Thoracic aorta (tissue), 2 donors: ENCODE data around the gene PAEP. TPM values are rescaled to one million over a fixed set of nuclear protein-coding genes. Genes with fewer than 3 reads are reported as not detected.

Experiments
- ATAC-seq: fragments of 150-250 bp; one replicate; pipeline ENCODE4 v1.8.0; 2017; ENCODE audit warnings: low read depth; ENCODE audit not compliant: insufficient number of reproducible peaks, low FRiP score
- DNase-seq: peaks from one replicate; pipeline ENCODE4 v3.0.0-alpha.2; 2020; ENCODE audit warnings: low spot score
- H3K27ac ChIP-seq, 2 donors: fragments of 200-600 bp; sonication (generic); 1 replicate in 1 of 2; 2 replicates in 1 of 2; pipeline ENCODE4 v1.5.1; 2016; ENCODE audit warnings: mild to moderate bottlenecking in 2 of 2, moderate library complexity in 2 of 2
- H3K27me3 ChIP-seq: fragments of 200-600 bp; sonication (generic); replicated peaks from 2 replicates; pipeline ENCODE4 v1.6.0; 2016; ENCODE audit warnings: mild to moderate bottlenecking; ENCODE audit not compliant: insufficient read depth
- H3K36me3 ChIP-seq: fragments of 200-600 bp; sonication (generic); one replicate; pipeline ENCODE4 v1.5.1; 2016
- H3K4me1 ChIP-seq, 2 donors: fragments of 200-600 bp; sonication (generic); 1 replicate in 1 of 2; 2 replicates in 1 of 2; pipeline versions ENCODE4 v1.5.1 to v1.6.0; 2016; ENCODE audit warnings: low read depth in 2 of 2, mild to moderate bottlenecking in 1 of 2; ENCODE audit not compliant: control insufficient read depth in 1 of 2
- H3K4me3 ChIP-seq: fragments of 200-600 bp; sonication (generic); 2 replicates; pipeline ENCODE4 v1.5.1; 2016; ENCODE audit warnings: mild to moderate bottlenecking
- H3K9me3 ChIP-seq: fragments of 200-600 bp; sonication (generic); 2 replicates; pipeline ENCODE4 v1.5.1; 2016
- total RNA-seq, 2 donors: library from RNA; depleted of rRNA; stranded (reverse); fragments of >200 nt; gene quantifications; one replicate each; pipeline versions ENCODE4 v1.1.0 to v1.2.3, GENCODE V29; 2016
- TF ChIP-seq, protein P1 (sequence below): fragments of 200-600 bp; sonication (generic); IDR thresholded peaks from one replicate; pipeline ENCODE4 v1.5.1; 2019; ENCODE audit warnings: antibody characterized with exemption

Gene PAEP
- total RNA-seq, 2 donors from 2014 or later, result not detected

DNA sequence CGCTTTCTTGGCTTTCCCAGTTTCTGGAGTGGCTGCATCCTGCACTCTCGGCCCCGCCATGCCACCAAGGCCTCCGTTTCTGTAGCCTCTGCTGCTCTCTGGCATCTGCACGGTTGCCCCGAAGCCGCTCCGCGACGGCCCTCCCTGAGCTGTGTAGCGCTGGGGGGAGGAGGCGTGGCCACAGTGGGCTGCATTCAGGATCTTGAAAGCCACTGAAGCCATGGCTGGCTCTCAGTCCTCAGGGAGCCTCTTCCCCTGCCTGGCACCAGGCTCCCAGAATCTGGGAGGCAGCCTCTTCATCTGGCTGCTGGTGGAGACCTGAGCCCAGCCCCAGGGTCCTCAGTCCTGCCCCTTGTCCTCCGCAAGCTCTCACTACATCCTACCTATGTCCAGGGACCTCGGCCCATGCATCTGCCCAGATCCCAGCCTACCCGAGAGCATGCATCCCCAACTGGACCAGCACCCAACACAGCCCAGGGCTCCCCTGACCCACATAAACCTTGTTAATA is 25.1 kb downstream of the PAEP start:
- no peak overlapping the region for H3K4me3 ChIP-seq
- H3K4me1 ChIP-seq, result no peaks in the 10 kb centered on the region
- H3K27me3 ChIP-seq, result no peaks in the 10 kb centered on the region
- DNase-seq (no peak), ATAC-seq (no peak)
- TF ChIP-seq, protein P1, sequence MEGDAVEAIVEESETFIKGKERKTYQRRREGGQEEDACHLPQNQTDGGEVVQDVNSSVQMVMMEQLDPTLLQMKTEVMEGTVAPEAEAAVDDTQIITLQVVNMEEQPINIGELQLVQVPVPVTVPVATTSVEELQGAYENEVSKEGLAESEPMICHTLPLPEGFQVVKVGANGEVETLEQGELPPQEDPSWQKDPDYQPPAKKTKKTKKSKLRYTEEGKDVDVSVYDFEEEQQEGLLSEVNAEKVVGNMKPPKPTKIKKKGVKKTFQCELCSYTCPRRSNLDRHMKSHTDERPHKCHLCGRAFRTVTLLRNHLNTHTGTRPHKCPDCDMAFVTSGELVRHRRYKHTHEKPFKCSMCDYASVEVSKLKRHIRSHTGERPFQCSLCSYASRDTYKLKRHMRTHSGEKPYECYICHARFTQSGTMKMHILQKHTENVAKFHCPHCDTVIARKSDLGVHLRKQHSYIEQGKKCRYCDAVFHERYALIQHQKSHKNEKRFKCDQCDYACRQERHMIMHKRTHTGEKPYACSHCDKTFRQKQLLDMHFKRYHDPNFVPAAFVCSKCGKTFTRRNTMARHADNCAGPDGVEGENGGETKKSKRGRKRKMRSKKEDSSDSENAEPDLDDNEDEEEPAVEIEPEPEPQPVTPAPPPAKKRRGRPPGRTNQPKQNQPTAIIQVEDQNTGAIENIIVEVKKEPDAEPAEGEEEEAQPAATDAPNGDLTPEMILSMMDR, result no peak
- H3K27ac ChIP-seq, result no peak overlapping the region
- no peaks in the 10 kb centered on the region for H3K36me3 ChIP-seq
- no peaks in the 10 kb centered on the region for H3K9me3 ChIP-seq

DNA sequence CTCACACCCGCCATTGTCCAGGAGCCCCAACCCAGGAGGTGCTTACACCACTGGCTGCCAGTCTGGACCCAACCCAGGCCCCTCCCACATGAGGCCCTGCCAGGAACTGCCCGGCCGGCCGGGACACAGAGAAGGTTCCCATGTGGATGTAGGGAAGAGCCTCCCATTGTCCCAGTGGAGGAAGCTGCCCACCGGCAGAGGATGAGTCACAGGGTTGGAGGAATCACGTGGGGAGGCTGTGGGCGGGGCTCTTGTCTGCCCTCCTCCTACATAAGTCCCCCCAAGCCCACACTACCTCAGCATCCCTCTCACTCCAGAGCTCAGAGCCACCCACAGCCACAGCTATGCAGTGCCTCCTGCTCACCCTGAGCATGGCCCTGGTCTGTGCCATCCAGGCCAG is 26.1 kb downstream of the PAEP start:
- ATAC-seq (no peak), DNase-seq (no peak)
- TF ChIP-seq, protein P1, result no peak
- H3K27ac ChIP-seq, result no peak overlapping the region
- no peaks in the 10 kb centered on the region for H3K4me1 ChIP-seq
- no peaks in the 10 kb centered on the region for H3K36me3 ChIP-seq
- H3K9me3 ChIP-seq, result no peaks in the 10 kb centered on the region
- no peak overlapping the region for H3K4me3 ChIP-seq
- H3K27me3 ChIP-seq, result no peaks in the 10 kb centered on the region

DNA sequence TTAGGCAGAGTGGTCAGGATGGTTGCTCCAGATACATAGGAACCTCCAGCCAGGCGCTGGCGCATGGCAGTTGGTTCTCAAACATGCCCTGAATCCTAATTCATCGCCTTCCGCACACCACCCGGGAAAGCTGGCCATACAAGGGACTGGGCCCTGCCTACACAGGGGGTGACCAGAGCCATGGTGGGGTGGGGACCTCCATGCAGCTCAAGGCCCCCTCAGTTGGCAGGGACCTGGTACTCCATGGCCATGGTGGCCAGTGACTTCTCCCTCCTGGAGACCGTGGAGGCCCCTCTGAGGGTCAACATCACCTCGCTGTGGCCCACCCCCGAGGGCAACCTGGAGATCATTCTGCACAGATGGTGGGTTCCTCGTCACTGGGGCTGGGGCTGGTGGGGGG is 26.8 kb downstream of the PAEP start:
- Histone ChIP-seq H3K36me3 (no peaks in the 10 kb centered on the region), H3K4me3 (no peak overlapping the region), H3K27ac (no peak overlapping the region), H3K4me1 (no peaks in the 10 kb centered on the region), H3K9me3 (no peaks in the 10 kb centered on the region), H3K27me3 (no peaks in the 10 kb centered on the region)
- DNase-seq, result no peak
- no peak for ATAC-seq
- TF ChIP-seq, protein P1, result no peak

DNA sequence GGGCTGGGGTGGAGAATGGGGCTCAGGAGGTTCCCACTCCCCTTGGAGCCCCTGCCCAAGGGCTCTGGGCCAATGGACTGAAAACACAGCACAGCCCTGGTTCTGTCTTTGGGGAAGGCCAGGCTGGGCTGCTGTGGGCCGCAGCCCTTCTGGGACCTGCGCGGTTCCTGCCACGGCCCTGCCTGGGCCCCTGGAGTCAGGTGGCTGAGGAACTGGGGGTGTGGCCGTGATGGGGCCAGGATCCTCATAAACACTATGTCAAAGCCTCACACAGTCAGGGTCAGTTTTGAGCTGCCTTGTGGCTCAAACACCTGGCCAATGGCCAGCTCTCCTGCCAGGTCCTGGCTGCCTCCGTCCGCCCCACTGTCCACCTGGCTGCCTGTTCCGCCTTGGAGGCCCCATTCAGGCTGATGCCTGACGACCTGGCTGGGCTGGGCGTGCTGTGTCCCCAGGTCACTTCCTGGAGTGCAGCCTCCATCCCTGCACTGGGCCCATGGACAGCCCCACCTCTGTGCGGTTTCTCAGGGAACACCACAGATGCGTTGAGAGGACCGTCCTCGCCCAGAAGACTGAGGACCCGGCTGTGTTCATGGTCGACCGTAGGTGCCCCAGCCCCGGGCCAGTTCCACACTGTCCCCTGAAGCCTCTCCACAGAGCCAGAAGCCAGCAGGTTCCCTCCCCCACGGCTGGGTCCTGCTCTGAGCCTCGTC is 27.5 kb downstream of the PAEP start:
- Histone ChIP-seq H3K27me3 (no peaks in the 10 kb centered on the region), H3K9me3 (no peaks in the 10 kb centered on the region), H3K36me3 (no peaks in the 10 kb centered on the region), H3K4me1 (no peaks in the 10 kb centered on the region), H3K4me3 (no peak overlapping the region), H3K27ac (no peak overlapping the region)
- TF ChIP-seq, protein P1, result no peak
- ATAC-seq (no peak), DNase-seq (no peak)

DNA sequence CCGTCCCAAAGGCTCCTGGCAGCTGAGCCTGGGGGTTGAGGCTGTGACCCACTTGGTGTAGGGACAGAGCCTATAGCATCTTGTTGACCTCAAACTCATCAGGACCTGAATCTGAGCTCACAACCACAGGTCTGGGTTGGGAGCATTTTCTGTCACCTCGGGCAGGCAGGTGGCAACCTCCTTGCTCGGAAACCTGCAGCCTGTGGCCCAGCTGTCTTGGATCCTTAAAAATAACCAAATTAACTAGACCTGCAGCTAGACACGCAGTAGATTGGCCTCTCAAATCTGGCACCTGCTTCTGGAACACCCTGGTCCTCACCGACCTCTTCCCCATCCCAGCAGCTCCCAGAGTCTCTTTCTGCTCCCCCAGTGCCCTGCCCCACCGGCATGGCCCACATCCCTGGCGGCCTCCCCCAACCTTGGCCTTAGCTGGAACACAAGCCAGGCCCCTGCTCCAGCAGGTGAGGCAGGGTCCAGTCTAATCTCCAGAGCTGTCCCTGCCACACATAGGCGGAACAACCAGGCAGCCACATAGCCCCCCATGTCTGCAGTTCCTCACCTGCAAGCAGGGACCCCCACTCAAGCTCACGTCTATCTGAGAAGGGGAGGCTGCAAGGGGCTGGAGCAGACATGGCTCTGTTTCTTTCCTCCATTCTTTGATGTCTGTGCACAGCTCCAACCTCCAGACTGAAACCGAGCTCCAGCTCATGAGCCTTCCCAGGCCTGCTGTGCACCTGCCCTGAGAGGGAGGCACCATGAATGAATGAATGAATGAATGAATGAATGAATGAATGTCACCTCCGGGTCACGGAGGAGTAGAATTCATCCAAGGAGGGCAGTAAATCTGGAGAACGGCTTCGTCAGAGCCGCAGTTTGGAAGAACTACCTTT is 28.3 kb downstream of the PAEP start:
- H3K27ac ChIP-seq, result no peak overlapping the region
- H3K9me3 ChIP-seq, result no peaks in the 10 kb centered on the region
- ATAC-seq (no peak), DNase-seq (no peak)
- TF ChIP-seq, protein P1, result no peak
- H3K4me1 ChIP-seq, result no peaks in the 10 kb centered on the region
- H3K27me3 ChIP-seq, result no peaks in the 10 kb centered on the region
- no peak overlapping the region for H3K4me3 ChIP-seq
- no peaks in the 10 kb centered on the region for H3K36me3 ChIP-seq
